ENCODE measurements around the gene R3HDML. TPM values are rescaled to one million over a fixed set of nuclear protein-coding genes. Genes with fewer than 3 reads are reported as not detected.

R3HDML gene
- total and polyA plus RNA-seq, 2 of the 13 experiments (the other 11 are each of a cell fraction or from before 2014, with no cell fraction given), result not detected

DNA sequence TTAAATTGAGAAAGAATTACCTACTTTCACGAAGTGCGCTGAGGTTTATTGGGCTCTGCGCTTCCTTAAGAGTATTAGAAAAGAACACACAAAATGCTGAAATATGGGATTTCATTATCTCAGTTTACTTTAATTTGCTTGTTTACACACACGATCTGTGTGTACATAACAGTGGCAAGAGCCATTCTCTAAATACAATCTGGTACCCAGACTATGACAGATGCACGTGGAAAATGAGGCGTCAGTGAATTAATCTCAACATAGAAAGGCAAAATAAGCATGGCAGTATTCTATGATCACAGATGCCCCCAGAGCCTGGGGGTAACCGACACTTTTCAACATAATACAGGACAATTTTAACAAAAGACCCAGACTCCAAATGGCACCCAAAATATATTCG lies 34.1 kb upstream of the R3HDML start:
- 77% methylated on average over 8 of the region's 8 CpGs for WGBS (ENCODE audit: low lambda C conversion rate)
- intact Hi-C loops (cut with micrococcal nuclease; ENCODE audit: unreplicated experiment), result loop anchor here (2.0 kb wide), 1 partner anchor 54 kb away; no protein-coding TSS in a partner anchor
- FAIRE-seq (no peak), DNase-seq (ENCODE audit: low spot score) (no peak), ATAC-seq (no peak)
- ChIA-PET CTCF (ENCODE audit: low intra/inter-chr PET ratio, low total read pairs) (no interaction called here), POLR2A (interaction anchor here (0.8 to 2.0 kb wide), 24 partner anchors 8 to 147 kb away, joined by 3 to 30 read pairs (median 5); partner anchors contain the start of genes FITM2 and HNF4A)
- Histone ChIP-seq H3K27me3 (ENCODE audit: control insufficient read depth in 1 of 2, insufficient read depth in 2 of 2, low read length in 2 of 2) (no peaks in the 10 kb centered on the region), H3K9ac (ENCODE audit: insufficient read depth, low read depth, low read length) (peak overlapping the region; percentile 69), H3K4me2 (ENCODE audit: low read depth, low read length) (peak overlapping the region; percentile 78), H3K4me3 (replicated peaks in 1 of 3; ENCODE audit: insufficient read depth in 1 of 3, low read depth in 2 of 3, low read length in 3 of 3) (peak overlapping the region in 2 of 3 experiments; percentile 20 to 45; a peak in 3 of 6 replicates), H3K36me3 (replicated peaks in 1 of 2; ENCODE audit: control insufficient read depth in 1 of 2, insufficient read depth in 2 of 2, low read length in 2 of 2) (peaks cover 0 to 7% of the 10 kb centered on the region in 2 experiments; a peak in 2 of 5 replicates), H2AFZ (ENCODE audit: low read length) (peak overlapping the region; percentile 49), H3K4me1 (ENCODE audit: insufficient read depth, low read length) (peaks cover 27% of the 10 kb centered on the region), H3K27ac (ENCODE audit: extremely low read length, insufficient read depth, low read length) (peak overlapping the region; percentile 82), H3K79me2 (ENCODE audit: insufficient read depth, low read length) (no peaks in the 10 kb centered on the region), H3K9me3 (ENCODE audit: low read length) (no peaks in the 10 kb centered on the region), H4K20me1 (ENCODE audit: insufficient read depth, low read length) (no peaks in the 10 kb centered on the region)
- BruUV-seq (replicated peaks), result no TSS peak
- in situ Hi-C loops (cut with HindIII; ENCODE audit: extremely low pct_ligation_motif_present, low pct_unique_long_range_greater_than_20kb), result no loop called here
- TF ChIP-seq ZNF788 (CRISPR knock-in tag; IDR thresholded peaks at IDR 0.05; ENCODE audit: borderline replicate concordance) (no peak), ZC3H4 (CRISPR knock-in tag; IDR thresholded peaks at IDR 0.05; ENCODE audit: borderline replicate concordance) (no peak), HMG20B (CRISPR knock-in tag; conservative IDR thresholded peaks at IDR 0.05) (0 out of 2 replicates have a peak, but pooled peaks have one; percentile 1), ZNF605 (CRISPR knock-in tag; IDR thresholded peaks at IDR 0.05) (no peak), HNRNPUL1 (IDR thresholded peaks at IDR 0.05; ENCODE audit: low read depth, low read length) (no peak), ZNF761 (CRISPR knock-in tag; conservative IDR thresholded peaks at IDR 0.05) (no peak), SRF (IDR thresholded peaks at IDR 0.05; ENCODE audit: low read depth, low read length) (no peak), GATA4 (IDR thresholded peaks at IDR 0.05; ENCODE audit: borderline replicate concordance, low read depth) (no peak), ATM (IDR thresholded peaks at IDR 0.05; ENCODE audit: borderline replicate concordance) (no peak), MYC (CRISPR knock-in tag; IDR thresholded peaks at IDR 0.05; ENCODE audit: borderline replicate concordance) (no peak), MIXL1 (CRISPR knock-in tag; IDR thresholded peaks at IDR 0.05) (0 out of 2 replicates have a peak, but pooled peaks have one; percentile 9), JUND (CRISPR knock-in tag; IDR thresholded peaks at IDR 0.05) (no peak), MEF2D (CRISPR knock-in tag; IDR thresholded peaks at IDR 0.05) (no peak), SNAI1 (CRISPR knock-in tag; IDR thresholded peaks at IDR 0.05; ENCODE audit: borderline replicate concordance) (no peak), NFE2 (CRISPR knock-in tag; IDR thresholded peaks at IDR 0.05) (no peak)
- TF ChIP-seq, protein P1, sequence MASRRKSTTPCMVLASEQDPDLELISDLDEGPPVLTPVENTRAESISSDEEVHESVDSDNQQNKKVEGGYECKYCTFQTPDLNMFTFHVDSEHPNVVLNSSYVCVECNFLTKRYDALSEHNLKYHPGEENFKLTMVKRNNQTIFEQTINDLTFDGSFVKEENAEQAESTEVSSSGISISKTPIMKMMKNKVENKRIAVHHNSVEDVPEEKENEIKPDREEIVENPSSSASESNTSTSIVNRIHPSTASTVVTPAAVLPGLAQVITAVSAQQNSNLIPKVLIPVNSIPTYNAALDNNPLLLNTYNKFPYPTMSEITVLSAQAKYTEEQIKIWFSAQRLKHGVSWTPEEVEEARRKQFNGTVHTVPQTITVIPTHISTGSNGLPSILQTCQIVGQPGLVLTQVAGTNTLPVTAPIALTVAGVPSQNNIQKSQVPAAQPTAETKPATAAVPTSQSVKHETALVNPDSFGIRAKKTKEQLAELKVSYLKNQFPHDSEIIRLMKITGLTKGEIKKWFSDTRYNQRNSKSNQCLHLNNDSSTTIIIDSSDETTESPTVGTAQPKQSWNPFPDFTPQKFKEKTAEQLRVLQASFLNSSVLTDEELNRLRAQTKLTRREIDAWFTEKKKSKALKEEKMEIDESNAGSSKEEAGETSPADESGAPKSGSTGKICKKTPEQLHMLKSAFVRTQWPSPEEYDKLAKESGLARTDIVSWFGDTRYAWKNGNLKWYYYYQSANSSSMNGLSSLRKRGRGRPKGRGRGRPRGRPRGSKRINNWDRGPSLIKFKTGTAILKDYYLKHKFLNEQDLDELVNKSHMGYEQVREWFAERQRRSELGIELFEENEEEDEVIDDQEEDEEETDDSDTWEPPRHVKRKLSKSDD (CRISPR knock-in tag; IDR thresholded peaks at IDR 0.05; ENCODE audit: low read depth), result no peak
- TF ChIP-seq, protein P2, sequence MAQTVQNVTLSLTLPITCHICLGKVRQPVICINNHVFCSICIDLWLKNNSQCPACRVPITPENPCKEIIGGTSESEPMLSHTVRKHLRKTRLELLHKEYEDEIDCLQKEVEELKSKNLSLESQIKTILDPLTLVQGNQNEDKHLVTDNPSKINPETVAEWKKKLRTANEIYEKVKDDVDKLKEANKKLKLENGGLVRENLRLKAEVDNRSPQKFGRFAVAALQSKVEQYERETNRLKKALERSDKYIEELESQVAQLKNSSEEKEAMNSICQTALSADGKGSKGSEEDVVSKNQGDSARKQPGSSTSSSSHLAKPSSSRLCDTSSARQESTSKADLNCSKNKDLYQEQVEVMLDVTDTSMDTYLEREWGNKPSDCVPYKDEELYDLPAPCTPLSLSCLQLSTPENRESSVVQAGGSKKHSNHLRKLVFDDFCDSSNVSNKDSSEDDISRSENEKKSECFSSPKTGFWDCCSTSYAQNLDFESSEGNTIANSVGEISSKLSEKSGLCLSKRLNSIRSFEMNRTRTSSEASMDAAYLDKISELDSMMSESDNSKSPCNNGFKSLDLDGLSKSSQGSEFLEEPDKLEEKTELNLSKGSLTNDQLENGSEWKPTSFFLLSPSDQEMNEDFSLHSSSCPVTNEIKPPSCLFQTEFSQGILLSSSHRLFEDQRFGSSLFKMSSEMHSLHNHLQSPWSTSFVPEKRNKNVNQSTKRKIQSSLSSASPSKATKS (CRISPR knock-in tag; IDR thresholded peaks at IDR 0.05), result no peak
- TF ChIP-seq, protein P3, sequence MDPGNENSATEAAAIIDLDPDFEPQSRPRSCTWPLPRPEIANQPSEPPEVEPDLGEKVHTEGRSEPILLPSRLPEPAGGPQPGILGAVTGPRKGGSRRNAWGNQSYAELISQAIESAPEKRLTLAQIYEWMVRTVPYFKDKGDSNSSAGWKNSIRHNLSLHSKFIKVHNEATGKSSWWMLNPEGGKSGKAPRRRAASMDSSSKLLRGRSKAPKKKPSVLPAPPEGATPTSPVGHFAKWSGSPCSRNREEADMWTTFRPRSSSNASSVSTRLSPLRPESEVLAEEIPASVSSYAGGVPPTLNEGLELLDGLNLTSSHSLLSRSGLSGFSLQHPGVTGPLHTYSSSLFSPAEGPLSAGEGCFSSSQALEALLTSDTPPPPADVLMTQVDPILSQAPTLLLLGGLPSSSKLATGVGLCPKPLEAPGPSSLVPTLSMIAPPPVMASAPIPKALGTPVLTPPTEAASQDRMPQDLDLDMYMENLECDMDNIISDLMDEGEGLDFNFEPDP (CRISPR knock-in tag; conservative IDR thresholded peaks at IDR 0.05), result 0 out of 2 replicates have a peak, but pooled peaks have one; percentile 6
- TF ChIP-seq, protein P4, sequence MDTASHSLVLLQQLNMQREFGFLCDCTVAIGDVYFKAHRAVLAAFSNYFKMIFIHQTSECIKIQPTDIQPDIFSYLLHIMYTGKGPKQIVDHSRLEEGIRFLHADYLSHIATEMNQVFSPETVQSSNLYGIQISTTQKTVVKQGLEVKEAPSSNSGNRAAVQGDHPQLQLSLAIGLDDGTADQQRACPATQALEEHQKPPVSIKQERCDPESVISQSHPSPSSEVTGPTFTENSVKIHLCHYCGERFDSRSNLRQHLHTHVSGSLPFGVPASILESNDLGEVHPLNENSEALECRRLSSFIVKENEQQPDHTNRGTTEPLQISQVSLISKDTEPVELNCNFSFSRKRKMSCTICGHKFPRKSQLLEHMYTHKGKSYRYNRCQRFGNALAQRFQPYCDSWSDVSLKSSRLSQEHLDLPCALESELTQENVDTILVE (CRISPR knock-in tag; IDR thresholded peaks at IDR 0.05), result no peak

Data from HepG2 (cell line).